ENCODE data around the gene SLC4A1. TPM values are rescaled to one million over a fixed set of nuclear protein-coding genes. Genes with fewer than 3 reads are reported as not detected.

The SLC4A1 gene
- total RNA-seq, 1 experiment from 2014 or later, result 0.22 TPM

GRCh38 chr17:44216173-44216572, 51.8 kb downstream of the SLC4A1 start:
- RAD21 ChIA-PET (ENCODE audit: low non-redundant PET in 1 of 2, low total read pairs in 2 of 2, uncharacterized antibody in 2 of 2, unreplicated experiment in 2 of 2), result no interaction called here
- DNase-seq (ENCODE audit: low read depth, low spot score) (no peak), ATAC-seq (no peak)
- intact Hi-C loops (cut with micrococcal nuclease), result loop anchor here (10.0 kb wide), 1 partner anchor 309 kb away; no protein-coding TSS in a partner anchor
- no peak overlapping the region for H3K9ac ChIP-seq (ENCODE audit: low read length)
- POLR2A ChIA-PET, result no interaction called here
- no peaks in the 10 kb centered on the region for H3K9me2 ChIP-seq (ENCODE audit: insufficient read depth)
- peaks cover 6 to 15% of the 10 kb centered on the region in 2 experiments; a peak in 3 of 4 replicates for H3K4me1 ChIP-seq (ENCODE audit: control insufficient read depth in 1 of 2, insufficient read depth in 2 of 2, low read length in 2 of 2)
- peaks cover 37% of the 10 kb centered on the region for H3K79me2 ChIP-seq (ENCODE audit: insufficient read depth, low read length)
- H3K36me3 ChIP-seq (ENCODE audit: control insufficient read depth in 1 of 2, insufficient read depth in 2 of 2, low read length in 2 of 2), result peaks cover 23 to 40% of the 10 kb centered on the region in 2 experiments; a peak in 3 of 4 replicates
- H4K20me1 ChIP-seq (ENCODE audit: insufficient read depth), result no peaks in the 10 kb centered on the region
- H2AFZ ChIP-seq (ENCODE audit: low read depth, low read length, poor library complexity, severe bottlenecking), result no peak overlapping the region
- CTCF ChIA-PET, result interaction anchor here (1.5 to 2.5 kb wide), 2 partner anchors 13 to 115 kb away, joined by 6 to 17 read pairs; no protein-coding TSS in a partner anchor
- no peak overlapping the region for H3K4me3 ChIP-seq (replicated peaks in 1 of 2; ENCODE audit: low read depth in 1 of 2, low read length in 2 of 2)
- no peaks in the 10 kb centered on the region for H3K9me3 ChIP-seq (ENCODE audit: control insufficient read depth in 1 of 2, insufficient read depth in 1 of 2, low read depth in 1 of 2, low read length in 2 of 2)
- BruUV-seq (replicated peaks), result no TSS peak
- H3K27me3 ChIP-seq (ENCODE audit: insufficient read depth, low read length), result no peaks in the 10 kb centered on the region
- H3K27ac ChIP-seq (ENCODE audit: low read depth, low read length), result no peak overlapping the region
- TF ChIP-seq CTCF (IDR thresholded peaks at IDR 0.05 in 2 of 3, conservative IDR thresholded peaks at IDR 0.05 in 1 of 3; ENCODE audit: borderline replicate concordance in 1 of 3, insufficient read depth in 1 of 3, low read depth in 2 of 3, low read length in 2 of 3) (no peak), RAD21 (IDR thresholded peaks at IDR 0.05; ENCODE audit: low read depth) (no peak), ZBTB33 (IDR thresholded peaks at IDR 0.05; ENCODE audit: extremely low read depth, insufficient replicate concordance, low read length) (no peak), SIN3A (IDR thresholded peaks at IDR 0.05; ENCODE audit: low read depth) (no peak), EZH2 (IDR thresholded peaks at IDR 0.05) (no peak), MAX (IDR thresholded peaks at IDR 0.05) (no peak), POLR2A (IDR thresholded peaks at IDR 0.05; ENCODE audit: borderline replicate concordance, extremely low read depth, insufficient read depth, insufficient read length) (no peak), SRF (IDR thresholded peaks at IDR 0.05; ENCODE audit: low read depth) (no peak), FOSL1 (IDR thresholded peaks at IDR 0.05; ENCODE audit: low read depth) (no peak), EZH2phosphoT487 (IDR thresholded peaks at IDR 0.05; ENCODE audit: borderline replicate concordance) (no peak), ZFX (IDR thresholded peaks at IDR 0.05) (no peak), POLR2AphosphoS5 (IDR thresholded peaks at IDR 0.05; ENCODE audit: low read depth, low read length) (no peak)
- H3K4me2 ChIP-seq (ENCODE audit: low read length), result no peak overlapping the region
